ENCODE data around the gene DNAJB4.

DNAJB4 gene

GRCh38 chr1:78036450-78036849 lies 31.7 kb downstream of the DNAJB4 start:
- no peak for DNase-seq

- no peak for DNase-seq
Measured at GRCh38 chr1:78038071-78038470, 33.3 kb downstream of the DNAJB4 start.

- no peak for DNase-seq
Measured at GRCh38 chr1:78038491-78038939, 33.8 kb downstream of the DNAJB4 start.

DNA sequence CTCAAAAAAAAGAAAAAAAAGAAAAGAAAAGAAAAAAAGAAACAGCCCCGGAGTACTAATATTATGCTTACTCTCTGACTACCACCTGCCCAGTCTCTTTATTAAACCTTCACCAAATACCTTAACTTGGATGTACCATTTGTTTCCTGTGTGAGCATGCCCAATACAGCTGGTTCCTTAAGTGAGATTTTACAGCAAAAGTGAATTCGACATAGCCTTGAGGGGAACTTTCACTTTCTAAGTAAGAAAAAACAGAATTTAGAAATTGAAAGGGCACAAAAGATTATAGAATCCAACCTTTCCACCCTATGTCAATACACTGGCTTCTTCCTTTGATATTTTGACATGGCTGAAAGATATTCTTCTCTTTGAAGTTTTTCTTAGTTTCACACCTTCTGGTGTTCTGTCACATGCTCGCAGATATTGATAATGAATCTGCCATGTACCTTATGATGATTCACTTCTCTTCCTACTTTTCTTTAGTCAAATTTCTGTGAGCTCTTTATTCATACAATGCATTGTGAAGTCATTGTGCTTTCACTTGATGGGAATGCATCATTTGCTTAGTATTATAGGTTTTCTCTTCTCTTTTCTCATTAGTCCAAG lies 35.8 kb downstream of the DNAJB4 start:
- DNase-seq = no peak

DNA sequence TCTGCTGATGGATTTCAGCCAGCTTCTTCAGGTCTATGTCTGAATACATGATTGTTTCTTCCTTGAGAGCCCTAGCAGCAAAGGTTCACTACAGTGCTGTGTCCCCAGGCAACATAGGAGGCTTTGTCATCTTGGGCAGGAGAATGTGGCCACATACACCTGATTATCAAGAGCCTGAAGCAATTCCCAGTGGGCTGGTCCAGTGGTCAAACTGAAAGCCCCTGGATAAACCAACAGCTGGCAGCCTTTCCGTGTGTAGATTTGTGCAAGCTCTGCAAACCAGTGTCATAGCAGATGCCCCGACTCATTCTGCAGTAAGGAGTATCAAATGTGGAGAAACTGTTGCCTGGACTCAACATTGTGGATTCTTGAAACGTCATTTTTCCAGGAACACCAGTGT lies 38.7 kb downstream of the DNAJB4 start:
- no peak for DNase-seq

DNA sequence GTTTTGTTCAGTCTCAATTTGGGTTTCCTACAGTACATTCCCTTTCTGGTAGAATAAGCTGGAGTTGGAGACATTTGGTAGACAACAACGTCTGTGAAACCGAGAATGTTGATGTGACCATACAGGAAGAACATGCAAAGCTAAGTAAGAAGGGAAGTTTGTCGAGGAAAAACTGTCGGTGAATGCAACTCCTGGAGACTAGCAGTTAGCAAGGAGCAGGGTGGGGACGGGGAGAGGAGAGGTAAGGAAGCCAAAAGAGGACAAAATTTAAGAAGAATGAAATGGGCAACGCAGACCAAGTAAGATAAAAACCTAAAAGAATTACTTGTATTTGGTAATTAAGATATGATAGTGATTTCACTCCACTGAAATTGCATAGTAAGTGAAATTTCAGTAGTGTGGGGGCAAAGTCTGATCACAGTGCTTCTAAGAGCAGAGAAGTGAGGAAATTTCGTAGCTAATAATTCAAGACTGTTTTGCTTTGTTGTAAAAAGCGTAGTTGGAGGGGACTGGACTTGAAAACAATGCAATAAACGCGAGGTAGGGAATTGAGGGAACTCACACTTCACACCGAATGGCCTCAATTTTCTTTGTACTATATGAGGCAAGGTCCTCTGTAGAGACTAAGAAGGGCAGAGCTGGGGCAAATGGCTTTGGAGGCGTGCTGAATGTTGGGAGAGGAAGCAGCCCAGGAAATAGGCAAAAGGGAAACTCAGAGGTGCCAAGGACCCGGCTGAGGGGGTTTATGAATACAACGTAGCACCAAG lies 40.2 kb downstream of the DNAJB4 start:
- DNase-seq = no peak

DNA sequence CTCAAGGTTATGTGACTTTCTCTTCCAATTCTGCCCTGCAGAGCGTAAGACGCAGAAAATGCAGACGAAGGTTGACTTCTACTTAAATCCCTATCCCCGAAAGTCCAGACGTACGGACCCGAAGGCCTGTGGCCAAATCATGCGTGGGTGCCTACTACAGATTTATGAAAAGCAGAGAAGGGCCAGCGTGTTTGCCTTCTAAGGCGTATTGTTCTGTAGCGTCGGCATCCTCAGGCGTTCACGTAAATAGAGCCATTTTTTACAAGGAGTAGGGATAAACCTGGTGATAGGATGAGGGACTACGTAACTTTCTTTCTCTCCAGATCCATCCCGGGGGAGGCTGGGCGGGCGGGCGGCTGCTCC lies 40.8 kb downstream of the DNAJB4 start:
- no peak for DNase-seq

GRCh38 chr1:78045926-78046778 lies 41.4 kb downstream of the DNAJB4 start, which contains the start of gene GIPC2:
TSS of gene GIPC2 (plus strand) at chr1:78045966. CDS start at chr1:78046095, 129 bp downstream.
- peak in 3 of 51 donors; percentile 3 to 16 (median 10) for DNase-seq

DNA sequence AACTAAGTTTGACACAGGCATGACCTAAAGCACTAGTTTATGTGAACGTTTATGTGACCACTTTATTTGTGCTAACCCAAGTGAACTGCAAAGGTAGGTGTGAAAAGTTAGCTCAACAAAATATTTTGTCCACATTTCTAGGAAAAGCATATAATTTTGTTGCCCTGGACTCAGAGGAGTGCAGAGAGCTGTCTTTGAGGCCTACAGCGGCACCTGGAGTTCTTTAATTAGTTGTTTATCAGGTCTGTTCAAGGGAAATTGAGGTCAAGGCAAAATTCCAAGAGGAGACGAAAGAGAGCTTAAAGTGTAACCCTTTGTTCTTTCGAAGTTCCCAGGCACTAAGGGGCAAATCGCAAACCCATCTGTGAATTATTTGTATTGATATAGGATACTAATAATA lies 42.4 kb downstream of the DNAJB4 start:
- no peak for DNase-seq

GRCh38 chr1:78047631-78048030 lies 42.9 kb downstream of the DNAJB4 start:
- no peak for DNase-seq

DNA sequence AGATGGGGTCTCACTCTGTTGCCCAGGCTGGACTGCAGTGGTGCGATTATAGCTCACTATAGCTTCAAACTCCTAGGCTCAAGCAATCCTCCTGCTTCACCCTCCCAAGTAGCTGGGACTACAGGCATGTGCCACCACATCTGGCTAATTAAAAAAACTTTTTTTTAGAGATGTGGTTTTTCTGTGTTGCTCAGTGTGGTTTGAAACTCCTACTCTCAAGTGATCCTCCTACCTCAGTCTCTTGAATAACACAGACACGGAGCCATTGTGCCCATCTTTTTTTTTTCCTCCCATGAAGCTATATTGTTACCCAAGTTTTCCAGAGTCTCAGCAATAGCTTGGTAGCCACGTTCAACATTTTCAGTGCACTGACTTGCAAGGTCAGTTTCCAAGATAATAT lies 43.7 kb downstream of the DNAJB4 start:
- DNase-seq = no peak

DNA sequence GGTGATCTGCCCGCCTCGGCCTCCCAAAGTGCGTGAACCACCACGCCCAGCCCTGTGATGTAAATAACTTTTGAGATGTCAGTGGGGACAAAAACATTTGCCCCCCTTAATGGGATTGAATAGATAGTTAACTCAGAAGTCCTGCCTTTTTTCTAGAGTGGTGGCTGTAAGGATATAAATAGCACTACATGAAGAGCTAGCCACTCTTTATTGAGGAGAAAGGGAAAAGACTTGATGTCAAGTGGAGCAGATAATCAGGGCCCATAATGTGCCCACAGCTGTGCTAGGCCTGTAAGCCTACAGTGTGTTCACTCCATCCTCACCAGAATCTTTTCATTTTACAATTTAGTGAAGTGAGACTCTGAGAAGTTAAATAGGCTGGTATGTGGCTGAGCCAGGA lies 44.7 kb downstream of the DNAJB4 start:
- DNase-seq = no peak

- DNase-seq = no peak
Measured at GRCh38 chr1:78051005-78051404, 46.3 kb downstream of the DNAJB4 start.

GRCh38 chr1:78052685-78053405 lies 48.1 kb downstream of the DNAJB4 start:
- no peak for DNase-seq

GRCh38 chr1:78053498-78053897 lies 48.8 kb downstream of the DNAJB4 start:
- no peak for DNase-seq

- no peak for DNase-seq
Measured at GRCh38 chr1:78054559-78054958, 49.8 kb downstream of the DNAJB4 start.

DNA sequence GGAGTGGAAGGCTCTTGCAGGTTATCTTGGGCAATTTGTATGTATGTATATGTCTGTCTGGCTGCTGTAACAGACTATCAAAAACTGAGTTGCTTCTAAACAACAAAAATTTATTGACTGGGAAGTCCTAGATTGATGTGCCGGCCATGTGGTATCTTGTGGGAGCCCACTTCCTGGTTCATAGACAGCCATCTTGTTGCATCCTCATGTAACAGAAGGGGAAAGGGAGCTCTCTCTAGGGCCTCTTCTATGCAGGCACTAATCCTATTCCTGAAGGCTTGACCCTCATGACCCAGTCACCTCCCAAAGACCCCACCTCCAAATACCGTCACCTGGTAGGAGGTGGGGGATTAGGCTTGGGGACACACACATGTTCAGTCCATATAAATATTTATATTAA lies 50.2 kb downstream of the DNAJB4 start:
- DNase-seq = no peak

GRCh38 chr1:78055565-78056132 lies 50.9 kb downstream of the DNAJB4 start:
- no peak for DNase-seq

GRCh38 chr1:78058670-78059069 lies 53.9 kb downstream of the DNAJB4 start:
- DNase-seq = no peak

- no peak for DNase-seq
Measured at GRCh38 chr1:78060857-78061563, 56.3 kb downstream of the DNAJB4 start.

Data from hypothalamus (tissue), 51 donors.